ENCODE measurements around the gene CCT8L2. TPM values are rescaled to one million over a fixed set of nuclear protein-coding genes. Genes with fewer than 3 reads are reported as not detected.
"Not testable (repeated sequence)": the region's sequence is repeated elsewhere in the genome, so short reads cannot be mapped to it uniquely, and the experiment has no call there.

CCT8L2 gene, protein sequence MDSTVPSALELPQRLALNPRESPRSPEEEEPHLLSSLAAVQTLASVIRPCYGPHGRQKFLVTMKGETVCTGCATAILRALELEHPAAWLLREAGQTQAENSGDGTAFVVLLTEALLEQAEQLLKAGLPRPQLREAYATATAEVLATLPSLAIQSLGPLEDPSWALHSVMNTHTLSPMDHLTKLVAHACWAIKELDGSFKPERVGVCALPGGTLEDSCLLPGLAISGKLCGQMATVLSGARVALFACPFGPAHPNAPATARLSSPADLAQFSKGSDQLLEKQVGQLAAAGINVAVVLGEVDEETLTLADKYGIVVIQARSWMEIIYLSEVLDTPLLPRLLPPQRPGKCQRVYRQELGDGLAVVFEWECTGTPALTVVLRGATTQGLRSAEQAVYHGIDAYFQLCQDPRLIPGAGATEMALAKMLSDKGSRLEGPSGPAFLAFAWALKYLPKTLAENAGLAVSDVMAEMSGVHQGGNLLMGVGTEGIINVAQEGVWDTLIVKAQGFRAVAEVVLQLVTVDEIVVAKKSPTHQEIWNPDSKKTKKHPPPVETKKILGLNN
- polyA plus RNA-seq (ENCODE audit: insufficient read depth in 1 of 5, insufficient read length in 5 of 5, low replicate concordance in 1 of 5) = not detected
- long read RNA-seq, donor 1 = 0 reads
- long read RNA-seq, donor 2 = 0 reads
- long read RNA-seq, donor 3 = 0 reads
- long read RNA-seq, donor 4 = 0 reads
- long read RNA-seq, donor 5 = 0 reads
- long read RNA-seq, donor 6 = 0 reads
- long read RNA-seq, donor 7 = 0 reads
- long read RNA-seq, donor 8 = 0 reads

DNA sequence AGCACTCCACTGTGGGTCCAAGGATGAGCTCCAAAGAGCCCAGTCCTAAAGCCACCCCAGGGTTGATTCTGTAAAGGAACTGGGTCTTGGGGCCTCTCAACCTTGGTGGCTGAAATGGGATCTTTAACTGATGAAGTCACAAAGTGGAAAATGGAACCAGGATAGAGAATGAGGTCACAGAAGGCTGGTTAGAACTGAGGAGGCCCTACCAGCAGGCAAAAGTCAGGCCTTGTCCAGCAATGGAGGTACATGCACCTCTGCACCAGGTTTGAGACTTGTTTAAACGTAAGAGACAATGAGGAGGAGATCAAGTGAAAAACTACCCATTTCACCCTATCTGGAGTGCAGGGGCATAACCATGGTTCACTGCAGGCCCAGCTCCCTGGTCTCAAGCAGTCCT is at the start of gene CCT8L2:
Gene CCT8L2, minus strand, starts transcription at position 101 of the 400 bp plus-strand sequence. CDS start 260 bp downstream, outside the sequence.
- DNase-seq = not testable (repeated sequence)

DNA sequence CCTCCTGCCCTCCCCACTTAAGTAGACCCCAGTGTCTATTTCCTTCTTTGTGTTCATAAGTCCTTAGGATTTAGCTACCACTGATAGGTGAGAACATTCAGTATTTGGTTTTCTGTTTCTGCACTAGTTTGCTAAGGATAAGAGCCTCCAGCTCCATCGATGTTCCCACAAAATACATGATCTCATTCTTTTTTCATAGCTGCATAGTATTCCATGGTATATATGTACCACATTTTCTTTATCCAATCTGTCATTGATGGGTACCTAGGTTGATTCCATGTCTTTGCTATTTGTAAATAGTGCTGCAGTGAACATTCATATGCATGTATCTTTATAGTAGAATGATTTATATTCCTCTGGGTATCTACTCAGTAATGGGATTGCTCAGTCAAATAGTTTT is 42.8 kb upstream of the CCT8L2 start:
- DNase-seq = not testable (repeated sequence)

DNA sequence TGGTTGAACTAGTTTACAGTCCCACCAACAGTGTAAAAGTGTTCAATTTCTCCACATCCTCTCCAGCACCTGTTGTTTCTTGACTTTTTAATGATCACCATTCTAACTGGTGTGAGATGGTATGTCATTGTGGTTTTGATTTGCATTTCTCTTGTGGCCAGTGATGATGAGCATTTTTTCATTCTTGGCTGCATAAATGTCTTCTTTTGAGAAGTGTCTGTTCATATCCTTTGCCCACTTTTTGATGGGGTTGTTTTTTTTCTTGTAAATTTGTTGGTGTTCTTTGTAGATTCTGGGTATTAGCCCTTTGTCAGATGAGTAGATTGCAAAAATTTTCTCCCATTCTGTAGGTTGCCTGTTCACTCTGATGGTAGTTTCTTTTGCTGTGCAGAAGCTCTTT is 41.5 kb upstream of the CCT8L2 start:
- DNase-seq = not testable (repeated sequence)

DNA sequence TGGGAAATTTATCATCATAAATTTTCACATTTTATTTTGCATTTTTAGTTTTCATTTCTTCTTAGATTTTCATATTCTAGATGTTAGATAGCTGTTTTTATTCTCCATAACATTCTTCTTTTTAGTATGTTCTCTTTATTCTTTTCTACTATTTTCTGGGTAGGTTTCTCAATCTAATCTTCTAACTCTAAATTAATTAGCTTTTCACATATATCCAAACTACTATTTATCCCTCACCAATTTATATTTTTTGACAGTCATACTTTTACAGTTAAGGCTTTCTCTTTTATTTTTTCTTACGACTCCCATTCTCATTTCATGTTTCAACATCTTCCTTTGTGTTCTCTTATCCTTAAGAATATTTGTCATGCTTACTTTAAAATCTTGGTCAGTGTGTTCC is 35.9 kb upstream of the CCT8L2 start:
- not testable (repeated sequence) for DNase-seq

DNA sequence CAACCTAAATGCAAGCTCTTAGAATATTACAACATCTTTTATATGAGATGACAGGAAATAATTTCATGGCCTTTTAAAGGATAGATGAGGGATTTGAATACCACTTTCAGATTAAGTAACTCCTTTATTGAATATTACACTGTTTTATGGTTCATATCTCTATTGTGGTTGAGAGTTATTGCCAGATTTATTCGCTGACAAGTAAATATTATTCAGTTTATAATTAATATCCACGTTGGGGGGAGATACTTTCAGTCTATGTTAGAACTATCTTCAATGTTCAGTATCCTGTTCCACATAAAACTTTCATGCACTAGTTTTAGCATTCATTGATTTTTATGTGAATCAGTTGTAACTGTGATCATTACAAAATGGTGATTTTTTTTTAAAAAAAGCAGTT is 32.4 kb upstream of the CCT8L2 start:
- not testable (repeated sequence) for DNase-seq

DNA sequence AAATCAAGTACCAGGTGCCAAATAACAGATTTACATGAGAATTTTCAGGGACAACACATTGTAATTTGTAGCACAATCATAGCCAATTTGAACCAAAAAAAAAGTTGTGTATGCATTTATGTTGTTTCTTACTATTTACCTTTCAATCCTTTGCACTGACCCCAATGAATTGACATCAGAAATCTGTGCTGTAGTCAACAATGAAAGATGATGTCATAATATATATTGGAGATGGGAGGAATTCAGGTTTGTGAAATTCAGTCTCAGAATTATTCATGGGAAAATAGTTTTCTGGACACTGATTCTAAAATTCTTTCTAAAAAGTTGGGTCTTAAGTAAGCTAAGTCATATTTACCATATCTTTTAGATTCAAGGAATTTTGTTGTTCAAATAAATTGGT is 31.0 kb upstream of the CCT8L2 start:
- DNase-seq = not testable (repeated sequence)

DNA sequence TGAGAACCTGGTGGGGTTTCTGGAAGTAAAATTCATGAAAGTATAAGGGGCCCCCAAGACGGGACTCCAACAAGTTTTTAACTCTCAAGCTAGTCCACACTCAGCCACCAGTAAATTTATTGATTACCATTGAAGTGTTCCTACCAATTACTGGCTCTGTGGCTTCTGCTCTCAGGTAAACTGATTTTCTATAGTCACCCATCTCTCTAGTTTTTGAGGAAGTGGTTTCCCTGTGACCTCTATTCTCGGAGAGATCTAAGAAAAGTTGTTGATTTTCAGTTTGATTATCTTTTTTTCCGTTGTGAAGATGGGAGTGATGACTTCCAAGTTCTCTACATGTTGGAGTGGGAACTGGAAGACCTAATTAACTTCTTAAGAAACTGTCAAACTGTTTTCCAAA is 24.9 kb upstream of the CCT8L2 start:
- DNase-seq = not testable (repeated sequence)

DNA sequence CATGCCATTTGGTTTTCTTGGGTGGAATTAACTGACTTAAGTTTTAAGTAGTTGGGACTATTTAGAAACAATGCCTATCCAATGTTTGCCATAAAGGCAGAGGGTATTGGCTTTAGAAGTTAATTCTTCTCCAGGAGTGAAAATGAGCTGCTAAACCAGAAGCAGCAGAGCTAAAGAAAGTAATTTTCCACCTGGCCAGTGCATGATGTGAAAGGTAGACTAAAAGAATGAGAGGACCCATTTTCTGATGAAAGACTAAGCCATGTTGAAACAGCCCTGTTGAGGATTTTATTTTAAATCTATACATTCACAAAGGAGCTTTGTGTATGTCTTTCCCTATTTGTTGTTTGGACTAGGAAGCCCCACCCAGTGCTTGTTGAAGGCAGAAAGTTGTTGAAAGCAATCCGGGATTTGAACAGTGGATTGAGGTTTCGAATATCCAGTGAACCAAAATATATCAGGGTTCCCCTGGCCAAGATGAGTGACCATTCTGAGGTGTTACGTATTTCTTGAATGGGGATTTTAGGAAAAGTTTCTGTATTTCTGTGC is 23.9 kb upstream of the CCT8L2 start:
- not testable (repeated sequence) for DNase-seq

DNA sequence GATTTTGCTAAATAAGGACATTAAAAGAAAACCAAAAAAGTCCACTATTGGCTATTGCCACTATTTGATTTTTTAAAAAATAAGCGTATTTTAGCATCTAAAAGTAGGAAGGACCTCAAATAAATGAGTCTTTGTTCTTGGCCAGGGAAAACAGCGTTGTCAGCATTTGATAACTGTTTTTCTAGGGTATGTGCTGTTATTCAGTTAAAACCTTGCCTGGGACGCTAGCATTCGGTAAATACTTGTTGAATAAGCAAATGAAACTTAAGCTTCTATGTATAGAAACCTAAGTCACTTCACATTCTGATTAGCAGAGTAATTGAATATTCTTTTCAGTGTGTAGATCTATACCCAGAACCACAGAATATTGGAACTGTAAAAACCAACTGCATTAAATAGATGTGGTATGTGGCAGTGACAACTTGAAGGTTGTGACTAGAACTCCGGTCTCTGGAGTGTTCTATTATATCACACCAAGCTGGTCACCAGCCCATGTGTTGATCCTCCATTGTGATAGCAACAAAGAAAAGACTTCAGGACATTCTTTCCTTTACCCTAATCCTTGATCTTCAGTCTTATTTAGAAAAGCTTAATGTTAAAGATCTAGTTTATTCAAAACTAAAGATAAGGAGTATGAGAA is 23.1 kb upstream of the CCT8L2 start:
- DNase-seq = not testable (repeated sequence)

DNA sequence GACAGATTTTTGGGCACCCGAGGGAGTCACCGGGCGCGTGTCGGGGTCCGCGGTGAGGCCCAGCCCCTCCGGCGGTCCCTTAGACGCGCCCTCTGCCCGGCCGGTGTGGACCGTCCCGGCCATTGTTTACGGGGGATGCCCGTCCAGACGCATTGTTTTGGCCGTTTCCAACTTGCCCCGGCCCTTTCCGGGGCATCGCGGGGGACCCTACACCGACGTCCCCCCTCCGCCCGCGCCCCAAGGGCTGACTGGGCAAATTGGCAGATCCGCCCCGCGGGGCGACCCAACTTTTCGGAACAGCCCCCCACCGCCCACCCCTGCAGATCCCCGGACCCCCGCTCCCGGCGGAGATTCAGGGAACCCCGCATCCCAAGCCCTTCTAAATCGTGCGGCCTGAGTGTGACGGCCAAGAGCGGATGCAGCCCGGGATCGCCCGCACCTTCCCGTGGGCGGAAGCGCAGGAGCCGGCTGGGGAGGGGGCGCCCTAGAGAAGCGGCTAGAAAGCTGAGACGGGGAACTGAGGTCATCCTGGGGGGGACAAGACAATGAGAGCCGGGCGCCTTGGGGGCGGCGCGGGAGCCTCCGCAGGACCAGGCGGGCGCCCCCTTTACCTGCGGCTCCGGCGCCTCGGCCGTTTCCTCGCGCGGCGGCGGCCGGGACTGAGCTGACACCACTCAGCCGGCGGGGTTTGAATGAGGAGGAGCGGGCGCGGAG is 17.1 kb upstream of the CCT8L2 start:
- no peak for DNase-seq

DNA sequence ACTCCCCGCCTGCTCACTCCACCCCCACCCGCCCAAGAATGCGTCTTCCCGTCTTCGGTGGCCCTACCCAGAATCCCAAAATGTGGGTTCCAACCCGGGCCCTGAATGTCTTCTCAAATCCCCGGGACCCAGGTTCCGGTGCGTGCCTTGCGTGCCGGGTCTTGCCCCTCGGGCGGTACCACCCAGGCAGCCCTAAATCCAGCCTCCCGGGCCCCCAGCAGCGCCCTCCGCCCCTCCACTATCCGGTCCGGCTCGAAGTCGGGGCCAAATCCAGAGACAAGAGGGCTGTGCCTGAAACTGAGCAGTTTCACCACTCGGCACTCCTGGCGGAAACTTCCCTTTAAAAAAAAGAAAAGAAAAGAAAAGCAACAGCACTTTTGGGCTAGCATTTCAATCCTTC is 16.3 kb upstream of the CCT8L2 start:
- DNase-seq = no peak

DNA sequence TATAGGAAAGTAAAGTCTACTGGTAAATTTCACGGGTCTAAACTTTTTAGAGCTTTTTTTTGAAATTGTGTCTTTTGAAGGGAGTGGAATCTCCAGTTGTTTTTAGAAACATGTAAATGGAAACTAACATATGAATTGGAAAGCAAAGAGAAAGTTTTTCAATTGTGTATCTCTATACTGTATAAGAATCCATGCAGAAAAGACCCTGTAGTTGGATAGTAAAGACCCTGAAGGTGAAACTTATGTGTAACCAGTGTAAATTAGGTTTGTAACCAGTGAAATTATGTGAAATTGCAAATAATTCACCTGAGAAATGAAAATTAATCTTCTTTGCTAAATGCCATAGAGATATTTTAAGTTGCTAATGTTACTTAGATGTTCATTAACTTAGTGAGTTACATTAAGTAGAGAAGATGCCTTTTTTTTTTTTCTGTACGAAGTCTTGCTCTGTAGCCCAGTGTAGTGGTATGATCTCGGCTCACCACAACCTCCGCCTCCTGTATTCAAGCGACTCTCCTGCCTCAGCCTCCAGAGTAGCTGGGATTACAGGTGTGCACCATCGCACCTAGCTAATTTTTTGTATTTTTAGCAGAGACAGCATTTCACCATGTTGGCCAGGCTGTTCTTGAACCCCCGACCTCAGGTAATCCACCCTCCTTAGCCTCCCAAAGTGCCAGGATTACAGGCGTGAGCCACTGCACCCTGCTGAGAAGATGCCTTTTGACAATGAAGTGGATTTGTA is 11.8 kb upstream of the CCT8L2 start:
- DNase-seq = not testable (repeated sequence)

DNA sequence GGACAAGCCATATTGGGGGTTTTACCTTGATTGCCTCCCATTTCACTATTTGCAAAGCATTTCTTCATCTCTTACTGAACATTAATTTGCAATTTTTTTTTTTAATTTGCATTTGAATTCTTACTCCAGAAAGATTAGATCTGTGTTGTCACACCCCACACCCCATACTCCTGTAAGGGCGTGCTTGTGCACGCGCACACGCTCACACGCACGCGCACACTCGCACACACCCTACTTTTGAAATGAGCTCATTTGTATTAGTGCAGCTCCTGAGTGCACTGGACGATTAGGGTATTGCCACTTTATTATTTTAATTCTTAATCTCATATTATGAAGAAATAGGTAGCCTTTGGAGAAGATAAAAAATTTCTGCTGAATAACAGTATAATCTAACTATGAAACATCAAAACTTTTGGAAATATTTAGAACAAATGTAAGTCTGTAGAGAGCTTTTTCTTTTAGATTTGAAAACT is 11.2 kb upstream of the CCT8L2 start:
- not testable (repeated sequence) for DNase-seq

DNA sequence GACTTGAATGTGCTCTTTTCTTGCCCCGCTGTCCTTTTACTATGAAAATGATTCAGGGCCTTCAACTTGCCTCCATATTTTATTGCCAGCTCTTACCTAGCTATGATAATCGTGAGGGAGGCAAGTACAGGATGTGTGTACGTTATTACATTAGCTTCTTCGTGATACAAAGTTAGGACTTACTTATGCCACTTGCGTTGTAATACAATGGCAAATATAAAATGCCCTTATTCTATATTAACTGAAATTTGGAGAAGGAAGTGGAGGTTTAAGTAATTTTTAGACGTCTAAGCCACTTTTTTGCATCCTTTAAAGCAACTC is 10.8 kb upstream of the CCT8L2 start:
- DNase-seq = no peak

DNA sequence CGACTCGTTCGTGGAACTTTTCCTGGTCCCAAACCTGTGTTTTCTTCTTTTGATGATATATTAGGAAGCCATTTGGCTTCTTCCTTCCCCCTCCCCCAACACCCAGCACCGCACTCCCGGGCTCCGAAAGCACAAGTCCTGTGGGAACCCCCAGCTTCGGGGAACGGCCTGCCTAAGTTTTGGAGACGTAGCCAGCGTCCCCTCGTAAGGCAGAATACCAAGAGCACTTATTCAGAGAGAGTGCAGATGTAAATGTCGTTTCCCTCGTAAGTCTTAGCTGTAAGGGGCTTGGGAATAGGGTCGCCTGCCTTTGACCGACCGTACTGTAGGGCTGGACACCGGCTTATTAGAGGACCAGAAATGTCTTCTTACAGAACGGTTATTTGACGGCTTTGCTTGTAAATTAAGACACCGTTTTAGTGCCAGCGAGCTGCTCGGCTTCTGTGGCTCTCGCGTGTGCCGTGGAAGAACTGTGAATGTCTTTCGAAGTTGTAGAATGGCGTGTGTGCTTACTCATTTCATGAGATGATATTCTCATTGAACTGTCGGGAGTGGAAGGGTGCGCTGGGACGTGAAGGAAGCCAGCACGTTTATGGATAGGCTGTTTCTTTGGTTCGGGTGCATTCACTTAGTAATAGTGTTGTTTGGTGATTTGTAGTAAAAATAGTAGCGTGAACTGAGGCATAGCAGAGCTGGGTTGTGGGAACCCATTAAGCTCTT is 10.3 kb upstream of the CCT8L2 start:
- DNase-seq = not testable (repeated sequence)

DNA sequence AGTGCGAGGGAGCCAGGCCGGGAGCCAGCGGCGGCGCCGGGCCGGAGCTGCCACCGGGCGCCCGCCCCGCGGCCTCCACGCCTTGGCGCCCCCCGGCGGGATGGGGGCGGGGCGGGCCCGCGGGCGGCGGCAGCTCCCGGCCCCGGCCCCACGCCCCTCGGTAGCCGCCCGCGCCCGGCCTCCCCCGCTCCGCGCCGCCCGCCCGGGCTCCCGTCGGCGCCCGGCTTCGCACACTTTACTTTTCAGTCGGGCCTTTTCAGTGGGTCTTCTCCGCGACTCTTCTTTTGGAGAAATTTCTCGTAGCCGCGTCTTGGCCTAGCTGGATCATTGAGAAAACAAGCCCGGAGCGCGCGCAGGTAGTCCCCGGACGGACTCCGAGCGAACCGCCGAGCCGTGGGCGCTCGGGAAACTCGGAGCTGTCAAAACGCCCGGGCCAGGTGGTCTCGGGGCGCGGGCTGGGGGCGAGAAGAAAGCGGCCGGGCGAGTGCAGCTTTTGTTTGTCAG is 9.7 kb upstream of the CCT8L2 start:
- not testable (repeated sequence) for DNase-seq

DNA sequence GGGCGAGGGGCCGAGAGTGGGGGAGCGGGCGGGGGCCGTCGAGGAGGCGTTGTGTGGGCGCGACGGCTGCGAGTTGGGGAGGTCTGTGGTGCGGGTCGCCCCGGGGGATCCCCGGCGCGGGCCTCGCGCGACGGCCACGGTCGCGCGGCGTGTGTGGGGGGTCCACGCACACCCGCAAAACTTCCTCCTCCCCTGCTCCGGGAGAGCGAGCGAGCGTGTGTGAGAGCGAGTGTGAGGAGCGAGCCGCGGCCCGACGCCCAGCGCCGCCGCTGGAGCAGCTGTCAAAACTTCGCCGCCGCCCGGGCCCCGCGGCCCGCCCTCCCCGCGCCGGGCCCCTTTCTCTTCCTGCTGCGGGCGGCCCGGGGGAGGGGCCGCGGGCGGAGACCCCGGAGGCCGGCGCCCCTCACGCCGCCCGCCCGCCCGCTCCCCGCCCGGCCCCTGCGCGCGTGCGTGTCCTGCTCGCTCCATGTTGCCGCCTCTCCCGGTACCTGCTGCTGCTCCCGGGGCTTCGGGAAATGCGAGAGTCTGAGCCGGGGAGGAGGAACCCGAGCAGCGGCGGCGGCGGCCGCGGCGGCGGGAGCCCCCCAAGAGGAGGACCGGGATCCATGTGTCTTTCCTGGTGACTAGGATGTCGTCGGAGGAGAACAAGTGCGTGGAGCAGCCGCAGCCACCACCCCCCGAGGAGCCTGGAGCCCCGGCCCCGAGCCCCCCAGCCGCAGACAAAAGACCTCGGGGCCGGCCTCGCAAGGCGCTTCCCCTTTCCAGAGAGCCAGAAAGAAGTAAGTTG is 9.0 kb upstream of the CCT8L2 start:
- DNase-seq = no peak

DNA sequence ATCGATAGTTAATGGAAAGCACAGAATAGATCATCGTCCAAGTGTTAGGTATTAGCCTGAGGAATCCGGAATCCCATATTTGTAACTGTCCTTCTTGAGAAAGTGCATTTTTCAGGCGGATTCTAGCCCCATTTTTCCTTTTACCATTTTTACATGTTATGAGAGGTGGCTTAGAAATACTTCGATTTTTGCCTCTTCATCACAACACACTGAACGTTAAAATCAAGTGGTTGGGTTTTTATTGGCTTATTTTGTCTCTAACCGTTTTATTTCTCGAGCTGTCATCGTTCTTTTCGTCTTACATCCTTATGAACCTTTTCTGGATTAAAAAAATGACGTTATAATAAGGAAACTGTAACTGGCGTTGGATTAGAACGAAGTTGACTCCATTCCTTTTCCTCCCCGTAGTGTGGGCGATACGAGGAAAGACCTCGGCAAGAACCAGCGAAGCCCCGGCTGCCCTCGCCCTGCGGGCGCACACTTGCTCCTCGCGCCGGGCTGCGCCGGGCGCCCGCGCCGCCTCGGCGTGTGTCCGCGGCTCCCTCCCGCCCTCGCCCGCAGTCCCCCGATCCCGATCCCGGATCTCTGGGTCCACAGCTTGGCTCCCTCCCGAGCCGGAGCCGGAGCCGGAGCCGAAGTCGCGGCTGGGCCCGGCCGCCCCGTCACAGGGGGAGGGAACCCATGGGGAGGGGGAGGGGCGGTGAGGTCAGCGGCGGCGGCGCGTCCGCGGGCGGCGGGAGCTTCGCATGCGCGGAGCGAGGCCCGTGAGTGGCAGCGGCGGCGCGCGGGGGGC is 8.2 kb upstream of the CCT8L2 start:
- DNase-seq = peak; percentile 1 to 8

Measured in right lung (tissue), 10 donors.